VCaP (cell line): ENCODE data around the gene LMBR1L.

Experiments used
- H3K27ac ChIP-seq: fragments of 450-650 bp; 2 replicates; pipeline ENCODE4 v1.5.1; 2017
- TF ChIP-seq, protein P1 (sequence below): fragments of 450-650 bp; conservative IDR thresholded peaks from 2 replicates; pipeline ENCODE4 v1.5.1; 2017; ENCODE audit warnings: mild to moderate bottlenecking, moderate library complexity

LMBR1L gene

DNA sequence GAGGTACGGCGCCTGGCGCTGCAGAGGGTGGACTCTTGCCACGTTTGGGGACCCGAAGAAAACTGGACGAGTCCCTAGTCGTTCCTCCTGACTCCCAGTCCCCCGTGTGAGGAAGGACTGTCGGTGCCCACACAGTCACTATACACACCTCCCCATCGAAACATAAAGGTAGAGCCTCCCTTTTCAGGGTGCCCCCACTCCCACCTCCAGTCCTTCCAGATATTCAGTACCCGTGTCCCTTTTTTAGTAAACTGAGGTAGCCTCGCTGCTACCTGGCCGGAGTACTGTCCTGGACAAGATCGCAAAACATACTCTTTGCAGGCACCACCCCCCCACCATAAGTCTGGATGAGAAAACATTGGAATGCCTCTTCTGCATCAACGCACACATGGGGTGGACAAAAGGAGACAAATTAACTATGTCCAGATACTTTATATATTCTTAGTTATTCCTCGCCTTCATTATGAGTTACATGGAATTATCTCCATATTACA is 49.4 kb downstream of the LMBR1L start:
- peak overlapping the region; percentile 99 for H3K27ac ChIP-seq

DNA sequence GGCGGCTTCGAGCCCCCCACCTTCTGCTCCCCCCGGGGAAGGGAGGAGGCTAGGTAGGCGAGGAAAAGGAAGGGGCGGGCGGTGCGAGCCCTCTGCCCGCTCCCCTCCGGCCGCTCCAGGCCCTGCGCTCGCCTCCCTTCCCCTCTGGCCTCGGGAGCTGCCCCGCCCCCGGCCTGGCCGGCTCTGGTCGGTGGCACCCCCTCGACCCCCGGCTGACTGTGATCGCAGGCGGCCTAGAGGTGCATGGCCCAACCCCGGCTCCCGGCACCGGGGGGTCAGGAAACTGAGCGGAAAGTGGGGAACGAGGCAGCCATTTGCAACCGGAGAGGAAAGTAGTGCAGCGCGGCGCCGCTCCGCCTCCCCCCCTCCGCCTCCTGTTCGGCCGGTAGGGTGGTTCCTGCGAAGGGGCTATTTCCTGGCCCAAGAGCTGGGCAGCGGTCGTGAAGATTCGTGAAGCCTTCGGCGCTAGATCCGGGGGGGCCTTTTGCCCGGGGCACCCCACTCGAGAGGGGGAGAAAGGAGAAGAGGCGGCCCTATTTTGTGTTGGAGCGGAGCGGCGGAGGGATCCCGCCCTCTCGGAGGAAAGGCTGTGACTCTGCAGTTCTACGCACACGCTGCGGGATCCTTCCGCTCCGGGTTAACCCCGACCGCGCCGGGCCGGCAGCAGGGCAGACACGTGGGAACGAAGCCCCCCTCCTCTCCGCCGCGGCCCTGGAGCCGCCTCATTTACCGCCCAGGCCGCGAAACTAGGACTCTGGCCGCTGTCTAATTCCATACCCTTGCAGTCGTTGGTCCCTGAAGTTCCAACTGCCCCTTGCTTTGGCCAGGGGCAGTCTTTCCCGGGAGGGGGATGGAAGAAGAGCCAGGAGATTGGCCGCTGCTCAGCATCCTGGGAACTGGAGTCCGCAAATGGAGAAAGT is 50.1 kb downstream of the LMBR1L start, which contains the start of gene KMT2D:
Gene KMT2D, minus strand, starts transcription at position 558 of the 920 bp plus-strand sequence. CDS start 5,470 bp downstream, outside the sequence.
- TF ChIP-seq, protein P1, sequence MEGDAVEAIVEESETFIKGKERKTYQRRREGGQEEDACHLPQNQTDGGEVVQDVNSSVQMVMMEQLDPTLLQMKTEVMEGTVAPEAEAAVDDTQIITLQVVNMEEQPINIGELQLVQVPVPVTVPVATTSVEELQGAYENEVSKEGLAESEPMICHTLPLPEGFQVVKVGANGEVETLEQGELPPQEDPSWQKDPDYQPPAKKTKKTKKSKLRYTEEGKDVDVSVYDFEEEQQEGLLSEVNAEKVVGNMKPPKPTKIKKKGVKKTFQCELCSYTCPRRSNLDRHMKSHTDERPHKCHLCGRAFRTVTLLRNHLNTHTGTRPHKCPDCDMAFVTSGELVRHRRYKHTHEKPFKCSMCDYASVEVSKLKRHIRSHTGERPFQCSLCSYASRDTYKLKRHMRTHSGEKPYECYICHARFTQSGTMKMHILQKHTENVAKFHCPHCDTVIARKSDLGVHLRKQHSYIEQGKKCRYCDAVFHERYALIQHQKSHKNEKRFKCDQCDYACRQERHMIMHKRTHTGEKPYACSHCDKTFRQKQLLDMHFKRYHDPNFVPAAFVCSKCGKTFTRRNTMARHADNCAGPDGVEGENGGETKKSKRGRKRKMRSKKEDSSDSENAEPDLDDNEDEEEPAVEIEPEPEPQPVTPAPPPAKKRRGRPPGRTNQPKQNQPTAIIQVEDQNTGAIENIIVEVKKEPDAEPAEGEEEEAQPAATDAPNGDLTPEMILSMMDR: peak; percentile 29
- peak within 1 kb of the TSS; percentile 99 for H3K27ac ChIP-seq

More for the DNA sequence above, 49.4 kb downstream of the LMBR1L start:
- TF ChIP-seq, protein P1: no peak

DNA sequence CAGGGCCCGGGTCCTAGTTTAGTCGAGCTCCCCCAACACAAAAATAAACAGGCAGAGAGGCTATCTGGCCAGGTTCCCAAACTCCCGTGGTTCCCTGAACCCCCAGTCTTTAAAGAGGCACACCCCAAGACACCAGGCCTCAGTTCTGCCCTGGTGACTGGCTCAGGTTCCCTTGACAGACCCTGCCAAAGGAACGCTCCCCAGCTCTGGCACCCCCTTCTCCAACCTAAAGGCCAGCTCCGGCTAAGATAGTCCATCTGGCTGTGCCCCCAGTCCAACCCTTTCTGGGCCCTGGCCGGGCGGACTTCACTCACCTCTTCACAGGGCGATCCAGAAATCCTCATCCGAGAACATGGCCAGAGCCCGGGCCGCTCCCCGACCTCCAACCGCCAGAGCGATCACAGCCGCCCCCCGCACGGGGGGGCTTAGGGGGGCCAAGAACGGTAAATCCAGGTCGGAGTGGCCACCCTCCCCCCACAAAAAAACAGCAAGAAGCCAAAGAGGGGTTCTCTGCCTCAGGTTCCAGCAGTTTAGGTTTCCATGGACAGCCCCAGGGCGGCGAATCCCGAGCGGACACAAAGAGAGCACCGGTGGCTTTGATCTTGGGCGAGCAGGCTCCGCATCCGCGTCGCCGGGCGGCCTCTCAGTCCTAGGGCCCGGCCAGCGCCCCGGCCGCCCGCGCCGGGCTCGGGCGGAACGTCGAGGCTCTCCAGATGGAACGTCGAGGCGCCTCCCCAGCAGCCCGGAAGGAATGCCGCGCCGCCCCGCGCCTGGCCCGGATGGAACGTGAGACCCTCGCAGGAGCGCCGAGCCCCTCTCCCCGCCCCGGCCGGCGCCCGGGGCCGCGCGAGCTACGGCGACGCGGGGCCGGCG is 51.1 kb downstream of the LMBR1L start:
- H3K27ac ChIP-seq: peak overlapping the region; percentile 99
- TF ChIP-seq, protein P1: no peak

DNA sequence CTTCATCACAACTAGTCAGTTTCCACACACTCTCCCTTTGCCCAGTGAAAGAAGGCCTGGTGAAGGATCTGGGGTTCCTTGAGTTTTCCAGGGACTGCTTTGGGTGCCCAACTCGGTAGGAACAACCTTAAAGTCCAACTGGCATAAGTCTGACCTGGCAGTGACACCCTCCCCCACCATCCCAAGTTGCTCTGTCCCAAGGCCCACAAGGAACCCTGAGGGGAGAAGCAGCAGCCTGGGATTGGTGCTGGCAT is 51.7 kb downstream of the LMBR1L start:
- TF ChIP-seq, protein P1: no peak
- H3K27ac ChIP-seq: peak overlapping the region; percentile 99

DNA sequence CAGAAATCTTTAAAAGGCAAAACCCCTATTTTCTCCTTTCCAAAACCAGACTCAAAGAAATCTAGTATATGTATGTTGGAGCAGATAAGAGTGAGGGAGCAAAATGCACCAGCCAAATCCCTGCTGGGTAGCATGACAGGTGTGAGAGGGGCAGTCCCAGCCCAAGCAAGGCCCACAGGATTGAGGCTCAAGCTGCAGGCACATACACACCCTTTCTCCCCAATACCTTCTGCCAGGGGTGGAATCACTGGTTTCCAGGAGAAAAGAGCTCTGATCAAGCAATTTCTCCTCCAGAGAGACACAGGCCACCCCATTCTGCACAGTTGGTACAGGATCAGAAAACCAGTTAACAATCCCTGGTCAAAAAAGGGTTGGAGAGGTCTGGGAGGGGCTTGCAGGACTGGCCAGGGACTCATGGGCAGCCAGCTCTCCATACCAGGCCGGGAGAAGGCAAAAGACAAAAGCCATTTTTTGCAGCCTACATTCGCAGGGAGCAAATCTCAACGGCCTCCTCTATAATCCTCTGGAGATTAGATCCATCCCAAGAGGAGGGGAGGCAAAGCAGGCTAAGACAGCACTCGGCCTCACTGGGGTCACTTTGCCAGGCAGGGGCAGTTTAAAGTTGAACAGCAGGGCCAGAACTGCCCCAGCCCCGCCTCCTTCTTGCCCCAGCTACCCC is 52.1 kb downstream of the LMBR1L start:
- H3K27ac ChIP-seq: peak overlapping the region; percentile 99
- TF ChIP-seq, protein P1: no peak

DNA sequence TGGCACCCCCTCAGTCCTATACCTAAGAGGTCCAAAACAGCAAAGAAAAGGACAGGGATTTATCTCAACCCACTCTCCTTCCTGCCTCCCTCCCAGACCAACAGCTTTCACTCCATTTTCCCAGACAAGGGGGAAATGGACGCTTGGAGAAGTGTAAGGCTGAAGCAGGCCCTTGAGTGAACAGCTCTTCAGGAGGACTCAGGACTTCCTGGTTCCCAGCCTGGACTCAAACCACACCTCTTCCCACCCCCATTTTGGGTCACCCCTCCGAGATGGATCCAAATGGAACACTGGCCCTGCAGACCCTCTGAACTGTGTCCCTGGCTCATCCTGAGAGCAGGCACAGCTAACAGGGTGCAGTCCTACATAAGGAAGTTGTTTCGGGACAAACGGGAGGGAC is 52.8 kb downstream of the LMBR1L start:
- peak overlapping the region; percentile 99 for H3K27ac ChIP-seq
- TF ChIP-seq, protein P1: no peak
